Upper lobe of left lung (tissue), 4 donors: ENCODE measurements around the gene FILIP1L.

Source experiments
- CTCF ChIP-seq, 6 experiments: fragments of 450-650 bp in 4 of 6; fragments of 200-600 bp in 2 of 6; sonication (generic) in 2 of 6; IDR thresholded peaks; one replicate each; pipeline ENCODE4 v1.5.1; 2016 to 2019; ENCODE audit warnings: antibody characterized with exemption in 6 of 6
- POLR2A ChIP-seq, 4 donors: fragments of 450-650 bp; IDR thresholded peaks; one replicate each; pipeline ENCODE4 v1.5.1; 2016 to 2017; ENCODE audit warnings: antibody characterized with exemption in 4 of 4, mild to moderate bottlenecking in 2 of 4
- POLR2AphosphoS5 ChIP-seq, 2 donors: sonication (generic); formaldehyde crosslinking; IDR thresholded peaks; one replicate each; pipeline ENCODE4 v1.5.1; 2017; ENCODE audit warnings: antibody characterized with exemption in 2 of 2

DNA sequence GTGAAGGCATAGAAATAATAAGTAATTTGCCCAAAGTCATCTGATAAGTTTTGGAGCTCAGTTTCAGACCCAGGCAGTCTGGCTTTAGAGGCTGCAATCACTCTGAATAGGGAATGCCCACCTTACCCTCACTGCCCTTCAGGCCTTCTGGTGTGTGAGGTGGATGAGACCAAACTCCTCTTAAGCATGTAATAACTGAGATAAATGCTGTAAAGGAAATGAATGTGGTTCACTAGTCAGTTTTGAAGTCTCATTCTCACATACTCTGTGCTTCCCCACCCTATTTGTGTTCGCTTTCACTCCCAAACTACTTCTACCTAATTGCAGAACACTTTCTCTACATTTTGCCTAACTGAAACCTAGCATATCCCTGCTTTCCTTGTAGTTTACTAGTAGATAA lies 144.1 kb downstream of the FILIP1L start:
- TF ChIP-seq CTCF (IDR thresholded peaks at IDR 0.05) (no peak), POLR2A (IDR thresholded peaks at IDR 0.05) (no peak), POLR2AphosphoS5 (IDR thresholded peaks at IDR 0.05) (no peak)
